ENCODE results near the gene SUPT5H.

SUPT5H gene

DNA sequence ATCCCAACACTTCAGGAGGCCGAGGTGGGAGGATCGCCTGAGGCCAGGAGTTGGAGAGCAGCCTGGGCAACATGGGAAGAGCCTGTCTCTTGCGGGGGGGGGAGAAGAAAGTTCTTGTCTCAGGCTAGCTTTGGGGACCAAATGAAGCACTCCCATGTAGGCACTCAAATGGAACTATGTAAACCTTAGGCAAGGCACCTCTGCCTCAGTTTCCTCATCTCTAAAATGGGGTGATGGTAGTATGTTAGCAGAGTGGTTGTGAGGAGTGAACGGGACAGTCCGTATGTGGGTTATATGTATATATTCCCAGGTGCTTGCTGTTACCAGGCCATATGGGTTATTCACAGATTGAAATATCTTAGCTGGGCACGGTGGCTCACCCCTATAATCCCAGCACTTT is 46.8 kb downstream of the SUPT5H start:
- no peak for DNase-seq

DNA sequence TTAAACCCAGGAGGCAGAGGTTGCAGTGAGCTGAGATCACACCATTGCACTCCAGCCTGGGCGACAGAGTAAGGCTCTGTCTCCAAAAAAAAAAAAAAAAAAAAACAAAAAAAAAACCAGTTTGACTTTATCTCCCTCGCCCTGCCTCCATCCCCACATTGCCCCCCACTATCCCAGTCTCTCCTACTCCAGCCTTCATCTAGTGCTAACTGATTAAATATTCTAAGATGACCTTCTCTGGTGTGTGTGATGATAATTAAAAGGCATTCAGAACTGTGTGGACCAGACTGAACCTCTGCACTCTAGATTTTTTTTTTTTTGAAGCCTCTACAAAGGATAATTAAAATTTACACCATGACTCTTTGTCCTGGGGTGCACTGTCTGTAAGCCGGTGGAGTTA is 47.4 kb downstream of the SUPT5H start:
- no peak for DNase-seq

- no peak for DNase-seq
Measured at GRCh38 chr19:39494661-39495060, 49.3 kb downstream of the SUPT5H start.

- no peak for DNase-seq
Measured at GRCh38 chr19:39496063-39496462, 50.7 kb downstream of the SUPT5H start.

DNA sequence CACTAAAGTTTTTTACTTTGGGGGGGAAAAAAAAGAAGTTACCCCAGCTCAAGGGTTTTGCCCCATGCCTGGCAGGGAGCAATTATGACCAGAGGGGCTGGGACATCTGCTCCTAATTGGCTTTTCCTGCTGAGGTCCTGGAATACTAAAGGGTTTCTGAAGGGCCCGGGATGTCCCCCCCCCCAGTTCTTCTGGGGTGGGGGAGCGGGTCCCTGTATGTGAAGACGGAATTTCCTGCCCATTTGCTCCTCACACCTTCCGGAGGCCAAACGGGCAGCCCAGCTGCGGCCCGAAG is 52.3 kb downstream of the SUPT5H start:
- DNase-seq, result peak in 1 of 56 donors; percentile 6

- peak in 31 of 56 donors; percentile 7 to 52 (median 20) for DNase-seq
Measured at GRCh38 chr19:39497996-39498797, 52.8 kb downstream of the SUPT5H start.

DNA sequence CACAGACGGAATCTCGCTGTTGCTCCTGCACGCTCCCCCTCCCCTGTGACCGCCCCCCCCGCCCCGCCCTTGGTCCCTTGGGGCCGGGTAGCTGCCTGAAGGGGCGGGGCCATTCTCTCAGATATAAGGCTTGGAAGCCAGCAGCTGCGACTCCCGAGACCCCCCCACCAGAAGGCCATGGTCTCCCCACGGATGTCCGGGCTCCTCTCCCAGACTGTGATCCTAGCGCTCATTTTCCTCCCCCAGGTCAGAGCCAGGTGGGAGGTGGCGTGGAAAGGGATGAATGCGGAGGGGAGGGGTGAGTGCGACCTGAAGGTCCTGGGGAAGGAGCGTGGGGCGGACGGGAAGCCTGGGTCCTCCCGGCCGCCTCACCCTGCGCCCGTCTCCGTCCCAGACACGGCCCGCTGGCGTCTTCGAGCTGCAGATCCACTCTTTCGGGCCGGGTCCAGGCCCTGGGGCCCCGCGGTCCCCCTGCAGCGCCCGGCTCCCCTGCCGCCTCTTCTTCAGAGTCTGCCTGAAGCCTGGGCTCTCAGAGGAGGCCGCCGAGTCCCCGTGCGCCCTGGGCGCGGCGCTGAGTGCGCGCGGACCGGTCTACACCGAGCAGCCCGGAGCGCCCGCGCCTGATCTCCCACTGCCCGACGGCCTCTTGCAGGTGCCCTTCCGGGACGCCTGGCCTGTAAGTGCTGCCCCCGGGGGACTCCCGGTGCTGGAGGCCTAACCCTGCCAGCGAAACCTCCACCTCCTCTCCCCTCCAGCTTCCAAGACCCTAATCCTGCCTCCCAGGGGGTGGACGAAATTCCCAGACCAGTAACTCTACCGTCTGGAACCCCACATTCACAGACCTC is 53.6 kb downstream of the SUPT5H start, which contains the start of gene DLL3:
Gene DLL3, plus strand, starts transcription at position 150 of the 845 bp plus-strand sequence. Its CDS starts 28 bp downstream, at position 178.
- peak in 4 of 56 donors; percentile 3 to 43 (median 22) for DNase-seq

DNA sequence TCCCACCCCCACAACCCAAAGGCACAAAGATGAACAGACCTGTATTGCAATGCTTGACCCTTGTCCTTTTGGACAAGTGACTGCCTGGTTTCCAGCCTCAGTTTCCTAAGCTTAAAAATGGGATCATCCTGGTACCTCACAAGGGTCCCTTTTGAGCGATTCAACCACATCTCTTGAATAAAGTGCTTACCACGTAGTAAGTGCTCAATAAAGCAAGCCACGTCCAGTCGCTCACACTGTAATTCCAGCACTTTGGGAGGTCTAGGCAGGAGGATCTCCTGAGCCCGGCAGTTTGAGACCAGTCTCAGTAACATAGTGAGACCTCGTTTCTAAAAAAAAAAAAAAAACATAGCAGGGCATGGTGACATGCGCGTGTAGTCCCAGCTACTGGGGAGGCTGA is 54.5 kb downstream of the SUPT5H start:
- no peak for DNase-seq

DNA sequence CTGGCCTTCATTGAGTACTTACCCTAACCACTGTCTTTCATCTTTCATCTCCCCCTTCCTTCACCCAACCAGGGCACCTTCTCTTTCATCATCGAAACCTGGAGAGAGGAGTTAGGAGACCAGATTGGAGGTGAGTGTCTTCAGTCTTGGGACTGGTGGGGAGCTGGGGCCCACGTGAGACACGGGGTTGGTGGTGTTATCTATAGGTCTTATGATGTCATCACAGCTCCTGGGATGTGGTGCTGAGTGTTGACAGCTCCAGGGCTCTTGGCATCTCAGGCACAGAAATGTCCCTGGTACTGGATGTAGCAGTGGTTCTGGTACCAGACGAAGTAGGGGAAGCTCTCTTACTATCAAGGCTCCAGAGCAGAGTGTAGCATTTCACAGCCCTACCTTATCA is 55.2 kb downstream of the SUPT5H start:
- no peak for DNase-seq

DNA sequence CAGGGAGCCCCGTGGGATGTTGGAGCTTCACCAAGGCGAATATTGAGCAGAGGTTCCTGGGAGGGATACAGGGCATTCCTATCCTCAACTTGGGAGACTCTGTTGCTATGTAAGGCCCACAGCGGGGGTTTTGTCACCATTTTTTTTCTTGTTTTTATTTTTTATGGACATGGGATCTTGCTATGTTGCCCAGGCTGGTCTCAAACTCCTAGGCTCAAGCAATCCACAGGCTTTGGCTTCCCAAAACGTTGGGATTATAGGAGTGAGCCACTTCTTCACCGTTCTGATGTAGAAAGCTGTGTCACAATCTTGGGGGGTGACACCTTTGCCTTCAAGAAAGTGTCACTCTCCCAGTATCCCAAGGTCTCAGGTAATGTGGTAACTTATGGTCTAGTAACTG is 56.0 kb downstream of the SUPT5H start:
- no peak for DNase-seq

DNA sequence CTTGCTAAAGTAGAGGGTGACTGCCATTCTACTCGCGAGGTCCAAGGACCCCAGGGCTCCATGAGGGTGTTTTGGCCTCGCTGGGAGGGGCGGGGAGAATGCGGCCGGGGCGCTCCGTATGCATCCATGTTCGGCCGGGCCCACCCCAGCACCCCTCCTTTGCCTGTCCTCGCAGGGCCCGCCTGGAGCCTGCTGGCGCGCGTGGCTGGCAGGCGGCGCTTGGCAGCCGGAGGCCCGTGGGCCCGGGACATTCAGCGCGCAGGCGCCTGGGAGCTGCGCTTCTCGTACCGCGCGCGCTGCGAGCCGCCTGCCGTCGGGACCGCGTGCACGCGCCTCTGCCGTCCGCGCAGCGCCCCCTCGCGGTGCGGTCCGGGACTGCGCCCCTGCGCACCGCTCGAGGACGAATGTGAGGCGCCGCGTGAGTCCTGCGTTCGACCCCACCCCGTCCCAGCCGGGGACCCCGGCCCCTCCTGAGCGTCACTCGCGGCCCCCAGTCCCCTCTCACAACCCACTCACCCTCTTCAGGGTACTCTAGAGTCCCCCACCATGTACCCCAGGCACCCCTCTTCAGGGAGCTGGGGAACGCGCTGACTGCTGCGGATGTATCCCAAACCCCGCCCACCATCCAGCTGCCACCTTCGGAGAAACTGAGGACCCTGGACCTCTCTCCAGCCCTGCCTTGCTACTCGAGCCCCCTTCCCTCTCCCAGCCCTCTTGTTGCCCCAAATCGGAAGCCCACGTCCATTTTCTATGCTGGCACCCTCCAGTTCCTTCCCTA is 57.4 kb downstream of the SUPT5H start:
- DNase-seq, result peak in 3 of 56 donors; percentile 7 to 30 (median 13)

DNA sequence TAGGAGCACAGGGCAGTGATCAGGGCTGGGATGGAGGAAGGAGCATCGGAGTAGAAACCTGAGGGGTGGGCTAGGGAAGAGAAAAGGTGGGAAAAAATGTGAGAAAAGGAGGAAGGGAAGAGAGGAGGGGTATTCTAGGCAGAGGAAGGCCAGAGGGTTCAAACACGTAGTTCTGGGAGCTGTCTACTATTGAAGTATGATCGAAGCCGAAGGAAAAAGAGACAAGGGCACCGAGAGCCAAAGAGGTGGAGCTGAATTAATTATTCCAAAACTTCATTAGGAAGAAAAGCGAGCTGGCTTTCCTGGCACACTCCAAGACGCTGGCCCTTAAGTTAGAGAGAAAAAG is 61.2 kb downstream of the SUPT5H start:
- DNase-seq, result no peak

- peak in 27 of 56 donors; percentile 7 to 61 (median 20) for DNase-seq
Measured at GRCh38 chr19:39506944-39507714, 61.7 kb downstream of the SUPT5H start.

- DNase-seq, result no peak
Measured at GRCh38 chr19:39507715-39508364, 62.5 kb downstream of the SUPT5H start.

DNA sequence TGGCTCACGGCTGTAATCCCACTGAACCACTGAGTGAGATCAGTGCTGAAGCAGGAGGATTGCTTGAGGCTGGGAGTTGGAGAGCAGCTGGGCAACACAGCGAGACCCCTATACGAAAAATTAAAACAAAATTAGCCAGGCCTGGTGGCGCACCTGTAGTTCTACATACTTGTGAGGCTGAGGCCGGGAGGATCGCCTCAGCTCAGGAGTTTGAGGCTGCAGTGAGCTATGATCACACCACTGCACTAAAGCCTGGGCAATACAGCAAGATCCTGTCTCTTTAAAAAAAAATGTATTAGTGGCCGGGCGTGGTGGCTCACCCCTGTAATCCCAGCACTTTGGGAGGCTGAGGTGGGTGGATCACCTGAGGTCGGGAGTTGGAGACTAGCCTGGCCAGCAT is 63.2 kb downstream of the SUPT5H start:
- DNase-seq, result no peak

- no peak for DNase-seq
Measured at GRCh38 chr19:39509233-39509632, 63.9 kb downstream of the SUPT5H start.

- DNase-seq, result no peak
Measured at GRCh38 chr19:39512988-39513387, 67.6 kb downstream of the SUPT5H start.

DNA sequence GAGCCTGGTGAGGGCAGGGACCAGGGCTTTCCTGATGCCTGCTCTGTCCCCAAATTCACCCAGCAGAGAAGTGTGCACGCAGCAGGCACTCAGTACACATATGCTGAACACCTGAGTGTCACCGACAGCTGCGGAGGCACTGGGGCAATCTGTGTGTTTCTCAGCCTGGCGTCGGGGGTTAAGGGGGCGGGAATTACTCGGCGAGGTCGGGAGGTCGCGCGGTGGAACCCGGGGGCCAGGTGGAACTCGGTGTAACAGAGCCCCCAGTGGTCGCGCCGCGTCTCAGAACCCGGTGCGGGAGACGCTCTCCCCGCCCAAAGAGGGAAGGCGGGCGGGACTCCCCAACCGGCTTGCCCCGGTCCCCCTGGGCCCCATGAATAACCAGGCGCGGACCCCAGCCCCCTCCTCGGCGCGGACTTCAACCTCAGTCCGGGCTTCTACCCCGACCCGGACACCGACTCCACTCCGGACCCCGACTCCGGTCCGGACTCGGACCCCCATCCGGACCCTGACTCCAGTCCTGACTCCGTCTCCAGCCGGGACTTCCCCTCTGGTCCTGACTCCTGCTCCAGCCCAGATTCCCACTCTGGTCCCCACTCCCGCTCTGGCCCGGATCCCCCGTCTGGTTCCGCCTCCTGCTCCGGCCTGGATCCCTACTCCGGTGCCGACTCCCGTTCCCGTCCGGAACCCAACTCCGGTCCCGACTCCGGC is 69.6 kb downstream of the SUPT5H start, which contains the start of gene SELENOV:
Gene SELENOV, plus strand, starts transcription at position 300 of the 711 bp plus-strand sequence. Its CDS starts 74 bp downstream, at position 374.
- peak in 7 of 56 donors; percentile 7 to 57 (median 12) for DNase-seq

- DNase-seq, result peak in 1 of 56 donors; percentile 39
Measured at GRCh38 chr19:39515551-39516191, 70.3 kb downstream of the SUPT5H start.
